HFFc6 (cell line): ENCODE results near the gene NCAM2. TPM values are rescaled to one million over a fixed set of nuclear protein-coding genes. Genes with fewer than 3 reads are reported as not detected.
A peak's percentile ranks its signal among the peaks of the same experiment; 100 is the strongest.

Experiments
- DNase-seq: peaks from one replicate; pipeline ENCODE4 v3.0.0-alpha.2; 2018
- H3K27ac Mint-ChIP-seq: 2 replicates; pipeline ENCODE4 v1.8.0; 2020; ENCODE audit warnings: mild to moderate bottlenecking, mixed read lengths
- H3K27me3 Mint-ChIP-seq: 2 replicates; pipeline ENCODE4 v1.8.0; 2021; ENCODE audit warnings: mild to moderate bottlenecking, moderate library complexity, mixed read lengths; ENCODE audit not compliant: insufficient read depth
- H3K36me3 Mint-ChIP-seq: 2 replicates; pipeline ENCODE4 v1.8.0; 2021; ENCODE audit warnings: low read depth, mixed read lengths
- H3K4me1 Mint-ChIP-seq: 2 replicates; pipeline ENCODE4 v1.8.0; 2020; ENCODE audit warnings: low read depth, mixed read lengths
- H3K4me3 Mint-ChIP-seq: 2 replicates; pipeline ENCODE4 v1.8.0; 2020; ENCODE audit warnings: mild to moderate bottlenecking, moderate library complexity, mixed read lengths
- H3K9me3 Mint-ChIP-seq: 2 replicates; pipeline ENCODE4 v1.8.0; 2020; ENCODE audit warnings: mild to moderate bottlenecking, mixed read lengths
- total RNA-seq, 6 experiments: library from RNA; stranded (reverse); fragmentation: NEBNext Ultra II Directional; extraction: Animal tissue kit (Norgen Biotek cat#: 25700); gene quantifications; 2 replicates in 1 of 6; 3 replicates in 5 of 6; pipeline ENCODE4 v1.2.3, GENCODE V29; 2021
- TF ChIP-seq, protein P1 (sequence below): fragments of 200-600 bp; sonication (generic); IDR thresholded peaks from 2 replicates; pipeline ENCODE4 v1.5.0; 2021; ENCODE audit warnings: antibody characterized with exemption, mild to moderate bottlenecking

NCAM2 gene
- total RNA-seq, 6 experiments from 2014 or later = 2.2 to 10.2 (median 8.8) TPM

DNA sequence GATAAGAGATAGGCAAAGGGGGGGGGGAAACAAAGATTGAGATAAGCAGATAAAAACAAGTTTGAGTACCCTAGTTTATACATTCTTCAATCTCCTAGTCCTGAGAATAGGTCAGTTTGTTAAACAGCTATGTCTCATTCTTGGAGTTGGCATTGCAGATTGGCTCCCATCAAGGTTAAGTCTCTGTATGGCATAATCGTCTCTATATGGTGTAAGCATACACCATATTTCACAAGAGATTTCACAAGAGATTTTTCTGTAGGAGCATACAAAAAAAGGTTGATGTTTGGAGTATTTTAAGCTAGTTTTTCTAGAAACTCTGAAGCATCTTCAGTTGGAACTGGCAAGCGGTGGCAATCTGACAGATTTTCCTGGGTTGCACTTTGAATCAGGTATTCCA, 35.8 kb downstream of the NCAM2 start:
- no peaks in the 10 kb centered on the region for H3K9me3 Mint-ChIP-seq
- no peaks in the 10 kb centered on the region; the same call in 1 of the 2 replicates for H3K27me3 Mint-ChIP-seq
- no peak overlapping the region for H3K27ac Mint-ChIP-seq
- no peak for DNase-seq
- no peaks in the 10 kb centered on the region; the same call in 1 of the 2 replicates for H3K4me1 Mint-ChIP-seq
- TF ChIP-seq, protein P1, sequence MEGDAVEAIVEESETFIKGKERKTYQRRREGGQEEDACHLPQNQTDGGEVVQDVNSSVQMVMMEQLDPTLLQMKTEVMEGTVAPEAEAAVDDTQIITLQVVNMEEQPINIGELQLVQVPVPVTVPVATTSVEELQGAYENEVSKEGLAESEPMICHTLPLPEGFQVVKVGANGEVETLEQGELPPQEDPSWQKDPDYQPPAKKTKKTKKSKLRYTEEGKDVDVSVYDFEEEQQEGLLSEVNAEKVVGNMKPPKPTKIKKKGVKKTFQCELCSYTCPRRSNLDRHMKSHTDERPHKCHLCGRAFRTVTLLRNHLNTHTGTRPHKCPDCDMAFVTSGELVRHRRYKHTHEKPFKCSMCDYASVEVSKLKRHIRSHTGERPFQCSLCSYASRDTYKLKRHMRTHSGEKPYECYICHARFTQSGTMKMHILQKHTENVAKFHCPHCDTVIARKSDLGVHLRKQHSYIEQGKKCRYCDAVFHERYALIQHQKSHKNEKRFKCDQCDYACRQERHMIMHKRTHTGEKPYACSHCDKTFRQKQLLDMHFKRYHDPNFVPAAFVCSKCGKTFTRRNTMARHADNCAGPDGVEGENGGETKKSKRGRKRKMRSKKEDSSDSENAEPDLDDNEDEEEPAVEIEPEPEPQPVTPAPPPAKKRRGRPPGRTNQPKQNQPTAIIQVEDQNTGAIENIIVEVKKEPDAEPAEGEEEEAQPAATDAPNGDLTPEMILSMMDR = no peak
- H3K4me3 Mint-ChIP-seq = no peak overlapping the region
- no peaks in the 10 kb centered on the region for H3K36me3 Mint-ChIP-seq

DNA sequence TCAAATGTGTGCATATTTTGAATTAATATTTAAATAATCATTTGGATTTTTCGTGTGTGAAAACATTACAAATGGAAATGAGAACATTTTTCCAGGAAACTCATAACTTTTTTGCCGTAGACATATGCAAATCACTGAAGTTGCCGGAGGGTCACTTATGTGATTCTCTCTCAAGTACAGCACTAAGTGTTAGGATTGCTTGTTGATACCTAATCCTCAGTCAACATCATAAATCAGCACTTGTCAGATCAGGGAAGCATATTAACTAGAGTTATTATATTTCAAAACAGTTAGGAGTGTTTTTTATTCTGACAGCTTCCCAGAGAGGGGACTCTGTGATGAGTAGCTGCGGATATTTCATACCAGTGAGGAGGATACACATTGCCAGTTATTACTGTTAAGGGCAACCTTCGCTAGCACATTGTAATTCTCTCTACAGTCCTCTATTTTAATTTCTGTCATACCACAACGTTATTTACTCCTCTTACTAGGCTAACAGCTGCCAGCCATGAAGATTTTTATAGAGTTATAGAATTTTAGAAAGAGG, 41.5 kb downstream of the NCAM2 start:
- peak overlapping the region; percentile 25; the same call in 1 of the 2 replicates for H3K4me3 Mint-ChIP-seq
- TF ChIP-seq, protein P1 = no peak
- H3K9me3 Mint-ChIP-seq = no peaks in the 10 kb centered on the region
- peaks cover 29% of the 10 kb centered on the region; the same call in 1 of the 2 replicates for H3K4me1 Mint-ChIP-seq
- no peaks in the 10 kb centered on the region for H3K36me3 Mint-ChIP-seq
- no peak overlapping the region for H3K27ac Mint-ChIP-seq
- H3K27me3 Mint-ChIP-seq = no peaks in the 10 kb centered on the region
- DNase-seq = no peak

DNA sequence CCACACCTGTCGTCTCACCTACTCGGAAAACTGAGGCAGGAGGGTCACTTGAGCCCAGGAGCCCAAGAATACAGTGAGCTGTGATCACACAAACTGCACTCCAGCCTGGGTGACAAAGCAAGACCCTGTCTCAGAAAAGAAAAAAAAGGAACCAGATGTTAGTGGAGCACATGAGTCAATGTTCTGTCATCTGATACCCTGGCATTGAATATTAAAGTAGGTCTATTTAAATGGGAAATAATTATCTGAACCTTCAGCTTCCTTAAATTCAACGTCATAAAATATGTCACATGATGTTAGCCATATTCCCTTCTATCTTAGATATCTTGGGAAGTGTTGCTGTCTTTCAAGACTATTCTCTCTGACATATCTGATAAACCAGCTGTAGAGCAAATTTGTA, 47.3 kb downstream of the NCAM2 start:
- DNase-seq = no peak
- Mint-ChIP-seq H3K4me1 (peaks cover 31% of the 10 kb centered on the region; the same call in 1 of the 2 replicates), H3K9me3 (no peaks in the 10 kb centered on the region; the same call in 1 of the 2 replicates), H3K27ac (no peak overlapping the region; the same call in 1 of the 2 replicates), H3K36me3 (no peaks in the 10 kb centered on the region), H3K4me3 (no peak overlapping the region), H3K27me3 (no peaks in the 10 kb centered on the region)
- TF ChIP-seq, protein P1 = no peak

DNA sequence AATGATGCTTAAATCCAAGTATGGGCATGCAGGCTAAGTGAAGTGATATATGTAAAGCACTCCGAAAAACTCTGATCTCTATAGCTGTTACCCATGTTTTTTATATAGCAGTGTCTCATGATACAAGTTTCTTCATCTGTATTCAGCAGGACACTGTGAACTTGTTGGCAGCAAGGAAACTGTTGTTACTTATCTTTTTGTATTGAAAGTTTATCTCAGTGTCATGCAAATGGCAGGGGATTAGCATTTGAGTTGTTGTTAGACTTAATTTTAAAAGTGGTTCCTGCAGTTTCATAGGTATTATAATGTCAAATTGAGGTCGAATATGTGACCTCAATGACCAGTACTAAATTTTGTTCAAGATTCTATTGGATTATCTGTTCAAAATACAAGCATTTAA, 47.9 kb downstream of the NCAM2 start:
- no peaks in the 10 kb centered on the region for H3K36me3 Mint-ChIP-seq
- no peak overlapping the region for H3K27ac Mint-ChIP-seq
- H3K4me3 Mint-ChIP-seq = no peak overlapping the region
- peaks cover 26% of the 10 kb centered on the region; the same call in 1 of the 2 replicates for H3K4me1 Mint-ChIP-seq
- H3K9me3 Mint-ChIP-seq = no peaks in the 10 kb centered on the region; the same call in 1 of the 2 replicates
- TF ChIP-seq, protein P1 = no peak
- DNase-seq = no peak
- H3K27me3 Mint-ChIP-seq = no peaks in the 10 kb centered on the region

DNA sequence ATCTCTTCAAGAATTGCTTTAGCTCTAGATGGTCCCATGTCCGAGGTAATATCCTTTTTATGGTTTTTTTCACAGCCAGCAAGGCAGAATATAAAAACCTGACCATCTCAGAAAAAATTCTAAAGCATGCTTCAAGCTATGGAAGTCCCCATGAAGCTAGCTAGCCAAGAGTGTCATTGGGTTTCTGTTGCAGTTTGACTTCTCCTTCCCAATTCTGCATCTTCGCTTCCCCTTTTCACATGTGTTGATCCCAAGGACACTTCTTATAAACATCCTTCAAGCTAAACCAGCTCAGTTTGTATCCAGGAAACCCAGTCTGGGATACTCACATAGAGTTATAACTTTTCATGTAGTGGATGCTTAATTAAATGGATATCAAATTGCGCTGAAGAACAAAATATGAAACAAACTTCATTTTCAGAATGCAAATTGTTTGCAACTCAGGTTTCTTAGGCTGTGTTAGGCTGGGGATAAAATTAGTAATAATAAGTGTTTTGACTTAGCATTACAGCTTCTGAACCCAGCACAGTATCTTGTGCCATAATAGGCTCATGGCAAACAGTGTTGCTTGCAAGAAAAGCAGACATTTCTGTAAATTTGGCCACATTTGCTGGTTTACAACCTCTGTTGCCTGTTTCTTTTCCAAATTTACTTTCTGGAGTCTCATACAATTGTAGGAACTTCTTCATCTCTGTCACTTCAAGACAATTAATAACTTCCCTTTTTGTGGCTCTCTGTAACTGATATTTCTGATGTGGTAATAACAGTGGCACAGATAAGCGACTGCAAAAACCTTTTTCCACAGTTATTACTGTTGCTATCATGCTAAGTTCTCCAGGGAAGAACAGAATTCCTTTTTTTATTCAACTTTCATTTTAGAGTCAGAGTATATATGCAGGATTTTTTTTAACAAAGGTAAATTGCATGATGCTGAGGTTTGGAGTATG, 53.2 kb downstream of the NCAM2 start:
- peak overlapping the region; percentile 31; the same call in 1 of the 2 replicates for H3K4me3 Mint-ChIP-seq
- H3K27me3 Mint-ChIP-seq = no peaks in the 10 kb centered on the region; the same call in 1 of the 2 replicates
- no peaks in the 10 kb centered on the region; the same call in 1 of the 2 replicates for H3K9me3 Mint-ChIP-seq
- TF ChIP-seq, protein P1 = no peak
- no peaks in the 10 kb centered on the region for H3K36me3 Mint-ChIP-seq
- H3K27ac Mint-ChIP-seq = no peak overlapping the region
- DNase-seq = no peak
- H3K4me1 Mint-ChIP-seq = peaks cover 9% of the 10 kb centered on the region; the same call in 1 of the 2 replicates
